Measurements from ENCODE around the gene HIPK2.

HIPK2 gene

GRCh38 chr7:139737221-139738100 lies 40.3 kb downstream of the HIPK2 start:
- no peak for DNase-seq (ENCODE audit: low read depth in 3 of 3, low spot score in 1 of 3)

GRCh38 chr7:139735912-139736595 lies 41.7 kb downstream of the HIPK2 start:
- DNase-seq (ENCODE audit: low read depth in 3 of 3, low spot score in 1 of 3) = no peak

- DNase-seq (ENCODE audit: low read depth in 3 of 3, low spot score in 1 of 3) = no peak
Observed at GRCh38 chr7:139735466-139735865, 42.3 kb downstream of the HIPK2 start.

- DNase-seq (ENCODE audit: low read depth in 3 of 3, low spot score in 1 of 3) = no peak
Observed at GRCh38 chr7:139734395-139734794, 43.4 kb downstream of the HIPK2 start.

- DNase-seq (ENCODE audit: low read depth in 3 of 3, low spot score in 1 of 3) = no peak
Observed at GRCh38 chr7:139733751-139734150, 44.0 kb downstream of the HIPK2 start.

- DNase-seq (ENCODE audit: low read depth in 3 of 3, low spot score in 1 of 3) = no peak
Observed at GRCh38 chr7:139732471-139733167, 45.2 kb downstream of the HIPK2 start.

- DNase-seq (ENCODE audit: low read depth in 3 of 3, low spot score in 1 of 3) = no peak
Observed at GRCh38 chr7:139731802-139732470, 45.9 kb downstream of the HIPK2 start.

GRCh38 chr7:139730746-139731612 lies 46.8 kb downstream of the HIPK2 start:
- DNase-seq (ENCODE audit: low read depth in 3 of 3, low spot score in 1 of 3) = no peak

- no peak for DNase-seq (ENCODE audit: low read depth in 3 of 3, low spot score in 1 of 3)
Observed at GRCh38 chr7:139728203-139728602, 49.6 kb downstream of the HIPK2 start.

GRCh38 chr7:139727151-139727705 lies 50.6 kb downstream of the HIPK2 start:
- DNase-seq (ENCODE audit: low read depth in 3 of 3, low spot score in 1 of 3) = no peak

- DNase-seq (ENCODE audit: low read depth in 3 of 3, low spot score in 1 of 3) = no peak
Observed at GRCh38 chr7:139726485-139726869, 51.3 kb downstream of the HIPK2 start.

GRCh38 chr7:139725858-139726484 lies 51.8 kb downstream of the HIPK2 start:
- DNase-seq (ENCODE audit: low read depth in 3 of 3, low spot score in 1 of 3) = no peak

- DNase-seq (ENCODE audit: low read depth in 3 of 3, low spot score in 1 of 3) = no peak
Observed at GRCh38 chr7:139725077-139725476, 52.7 kb downstream of the HIPK2 start.

GRCh38 chr7:139722604-139723003 lies 55.2 kb downstream of the HIPK2 start:
- DNase-seq (ENCODE audit: low read depth in 3 of 3, low spot score in 1 of 3) = no peak

GRCh38 chr7:139721821-139722220 lies 56.0 kb downstream of the HIPK2 start:
- DNase-seq (ENCODE audit: low read depth in 3 of 3, low spot score in 1 of 3) = no peak

- no peak for DNase-seq (ENCODE audit: low read depth in 3 of 3, low spot score in 1 of 3)
Observed at GRCh38 chr7:139721417-139721816, 56.4 kb downstream of the HIPK2 start.

GRCh38 chr7:139720705-139721231 lies 57.0 kb downstream of the HIPK2 start:
- DNase-seq (ENCODE audit: low read depth in 3 of 3, low spot score in 1 of 3) = no peak

GRCh38 chr7:139720186-139720585 lies 57.6 kb downstream of the HIPK2 start:
- no peak for DNase-seq (ENCODE audit: low read depth in 3 of 3, low spot score in 1 of 3)

- DNase-seq (ENCODE audit: low read depth in 3 of 3, low spot score in 1 of 3) = no peak
Observed at GRCh38 chr7:139718859-139719258, 58.9 kb downstream of the HIPK2 start.
